ENCODE measurements around the gene GNG8.
A peak's percentile ranks its signal among the peaks of the same experiment; 100 is the strongest.
"Not testable (repeated sequence)": the region's sequence is repeated elsewhere in the genome, so short reads cannot be mapped to it uniquely, and the experiment has no call there.

The GNG8 gene

GRCh38 chr19:46628970-46629369 is 7.0 kb downstream of the GNG8 start:
- H3K4me3 ChIP-seq (ENCODE audit: low read depth, low read length); H2AFZ ChIP-seq (ENCODE audit: low read length, unreplicated experiment); H3K27me3 ChIP-seq (ENCODE audit: insufficient read depth, low read length); H3K79me2 ChIP-seq (ENCODE audit: control insufficient read depth, insufficient read depth, low read length, unreplicated experiment); H3K27ac ChIP-seq (ENCODE audit: low read depth, low read length); H3K36me3 ChIP-seq (ENCODE audit: insufficient read depth, low read length): not testable (repeated sequence)
- peaks cover 19% of the 10 kb centered on the region for H3K4me1 ChIP-seq (ENCODE audit: control insufficient read depth, insufficient read depth, low read length, unreplicated experiment)

- no peak overlapping the region for H3K27ac ChIP-seq (ENCODE audit: low read depth, low read length)
Observed at GRCh38 chr19:46626446-46626845, 9.6 kb downstream of the GNG8 start.

GRCh38 chr19:46625731-46626130 is 10.3 kb downstream of the GNG8 start:
- Histone ChIP-seq H3K4me1 (ENCODE audit: control insufficient read depth, insufficient read depth, low read length, unreplicated experiment) (peaks cover 18% of the 10 kb centered on the region), H3K36me3 (ENCODE audit: insufficient read depth, low read length) (no peaks in the 10 kb centered on the region), H3K27me3 (ENCODE audit: insufficient read depth, low read length) (no peaks in the 10 kb centered on the region), H2AFZ (ENCODE audit: low read length, unreplicated experiment) (no peak overlapping the region), H3K27ac (ENCODE audit: low read depth, low read length) (peak overlapping the region; percentile 88), H3K79me2 (ENCODE audit: control insufficient read depth, insufficient read depth, low read length, unreplicated experiment) (peaks cover 9% of the 10 kb centered on the region), H3K4me3 (ENCODE audit: low read depth, low read length) (no peak overlapping the region)

More at GRCh38 chr19:46626446-46626845, 9.6 kb downstream of the GNG8 start:
- no peak overlapping the region for H3K4me3 ChIP-seq (ENCODE audit: low read depth, low read length)
- H2AFZ ChIP-seq (ENCODE audit: low read length, unreplicated experiment): no peak overlapping the region
- peaks cover 21% of the 10 kb centered on the region for H3K4me1 ChIP-seq (ENCODE audit: control insufficient read depth, insufficient read depth, low read length, unreplicated experiment)
- no peaks in the 10 kb centered on the region for H3K36me3 ChIP-seq (ENCODE audit: insufficient read depth, low read length)
- no peaks in the 10 kb centered on the region for H3K27me3 ChIP-seq (ENCODE audit: insufficient read depth, low read length)
- H3K79me2 ChIP-seq (ENCODE audit: control insufficient read depth, insufficient read depth, low read length, unreplicated experiment): peaks cover 9% of the 10 kb centered on the region

GRCh38 chr19:46624958-46625661 is 10.9 kb downstream of the GNG8 start, which contains the start of gene PTGIR:
PTGIR (minus strand) TSS chr19:46625089; CDS start chr19:46624225, 864 bp downstream.
- Histone ChIP-seq H2AFZ (ENCODE audit: low read length, unreplicated experiment) (peak within 1 kb of the TSS; percentile 17), H3K36me3 (ENCODE audit: insufficient read depth, low read length) (no peaks in the 10 kb centered on the region)

GRCh38 chr19:46623915-46624502 is 12.0 kb downstream of the GNG8 start:
- Histone ChIP-seq H3K4me1 (ENCODE audit: control insufficient read depth, insufficient read depth, low read length, unreplicated experiment) (peaks cover 28% of the 10 kb centered on the region), H3K36me3 (ENCODE audit: insufficient read depth, low read length) (no peaks in the 10 kb centered on the region), H3K79me2 (ENCODE audit: control insufficient read depth, insufficient read depth, low read length, unreplicated experiment) (peaks cover 9% of the 10 kb centered on the region), H2AFZ (ENCODE audit: low read length, unreplicated experiment) (no peak overlapping the region), H3K27me3 (ENCODE audit: insufficient read depth, low read length) (no peaks in the 10 kb centered on the region), H3K27ac (ENCODE audit: low read depth, low read length) (peak overlapping the region; percentile 88; the same call in 1 of the 2 replicates), H3K4me3 (ENCODE audit: low read depth, low read length) (peak overlapping the region; percentile 67)

More at GRCh38 chr19:46624958-46625661, 10.9 kb downstream of the GNG8 start, which contains the start of gene PTGIR:
- Histone ChIP-seq H3K4me3 (ENCODE audit: low read depth, low read length) (peak within 1 kb of the TSS; percentile 75), H3K4me1 (ENCODE audit: control insufficient read depth, insufficient read depth, low read length, unreplicated experiment) (peaks cover 24% of the 10 kb centered on the region), H3K27me3 (ENCODE audit: insufficient read depth, low read length) (no peaks in the 10 kb centered on the region), H3K27ac (ENCODE audit: low read depth, low read length) (peak within 1 kb of the TSS; percentile 88), H3K79me2 (ENCODE audit: control insufficient read depth, insufficient read depth, low read length, unreplicated experiment) (peaks cover 9% of the 10 kb centered on the region)

- Histone ChIP-seq H2AFZ (ENCODE audit: low read length, unreplicated experiment) (no peak overlapping the region), H3K36me3 (ENCODE audit: insufficient read depth, low read length) (no peaks in the 10 kb centered on the region), H3K4me1 (ENCODE audit: control insufficient read depth, insufficient read depth, low read length, unreplicated experiment) (peaks cover 28% of the 10 kb centered on the region), H3K4me3 (ENCODE audit: low read depth, low read length) (no peak overlapping the region), H3K27ac (ENCODE audit: low read depth, low read length) (no peak overlapping the region), H3K79me2 (ENCODE audit: control insufficient read depth, insufficient read depth, low read length, unreplicated experiment) (peaks cover 9% of the 10 kb centered on the region), H3K27me3 (ENCODE audit: insufficient read depth, low read length) (no peaks in the 10 kb centered on the region)
Observed at GRCh38 chr19:46622118-46622446, 13.9 kb downstream of the GNG8 start.

- Histone ChIP-seq H3K36me3 (ENCODE audit: insufficient read depth, low read length) (no peaks in the 10 kb centered on the region), H3K4me1 (ENCODE audit: control insufficient read depth, insufficient read depth, low read length, unreplicated experiment) (peaks cover 28% of the 10 kb centered on the region), H2AFZ (ENCODE audit: low read length, unreplicated experiment) (no peak overlapping the region), H3K27ac (ENCODE audit: low read depth, low read length) (no peak overlapping the region), H3K79me2 (ENCODE audit: control insufficient read depth, insufficient read depth, low read length, unreplicated experiment) (peaks cover 9% of the 10 kb centered on the region), H3K4me3 (ENCODE audit: low read depth, low read length) (no peak overlapping the region), H3K27me3 (ENCODE audit: insufficient read depth, low read length) (no peaks in the 10 kb centered on the region)
Observed at GRCh38 chr19:46621191-46622117, 14.5 kb downstream of the GNG8 start.

- Histone ChIP-seq H3K4me1 (ENCODE audit: control insufficient read depth, insufficient read depth, low read length, unreplicated experiment) (peaks cover 24% of the 10 kb centered on the region), H3K79me2 (ENCODE audit: control insufficient read depth, insufficient read depth, low read length, unreplicated experiment) (peaks cover 9% of the 10 kb centered on the region), H3K27me3 (ENCODE audit: insufficient read depth, low read length) (no peaks in the 10 kb centered on the region), H3K36me3 (ENCODE audit: insufficient read depth, low read length) (no peaks in the 10 kb centered on the region), H2AFZ (ENCODE audit: low read length, unreplicated experiment) (no peak overlapping the region), H3K27ac (ENCODE audit: low read depth, low read length) (no peak overlapping the region), H3K4me3 (ENCODE audit: low read depth, low read length) (no peak overlapping the region)
Observed at GRCh38 chr19:46620716-46621115, 15.3 kb downstream of the GNG8 start.

GRCh38 chr19:46620267-46620666 is 15.7 kb downstream of the GNG8 start:
- Histone ChIP-seq H3K4me3 (ENCODE audit: low read depth, low read length) (no peak overlapping the region), H3K27ac (ENCODE audit: low read depth, low read length) (no peak overlapping the region), H2AFZ (ENCODE audit: low read length, unreplicated experiment) (no peak overlapping the region), H3K4me1 (ENCODE audit: control insufficient read depth, insufficient read depth, low read length, unreplicated experiment) (peaks cover 20% of the 10 kb centered on the region), H3K36me3 (ENCODE audit: insufficient read depth, low read length) (no peaks in the 10 kb centered on the region), H3K27me3 (ENCODE audit: insufficient read depth, low read length) (no peaks in the 10 kb centered on the region), H3K79me2 (ENCODE audit: control insufficient read depth, insufficient read depth, low read length, unreplicated experiment) (peaks cover 9% of the 10 kb centered on the region)

- Histone ChIP-seq H2AFZ (ENCODE audit: low read length, unreplicated experiment) (no peak overlapping the region), H3K27ac (ENCODE audit: low read depth, low read length) (no peak overlapping the region), H3K79me2 (ENCODE audit: control insufficient read depth, insufficient read depth, low read length, unreplicated experiment) (peaks cover 5% of the 10 kb centered on the region), H3K4me3 (ENCODE audit: low read depth, low read length) (no peak overlapping the region), H3K4me1 (ENCODE audit: control insufficient read depth, insufficient read depth, low read length, unreplicated experiment) (peaks cover 17% of the 10 kb centered on the region), H3K27me3 (ENCODE audit: insufficient read depth, low read length) (no peaks in the 10 kb centered on the region), H3K36me3 (ENCODE audit: insufficient read depth, low read length) (no peaks in the 10 kb centered on the region)
Observed at GRCh38 chr19:46618670-46619231, 17.3 kb downstream of the GNG8 start.

All from ACC112 (cell line).